IMR-90 (cell line): ENCODE results near the gene HLA-DPA1.

Experiments
- BHLHE40 ChIP-seq: fragments of 150-350 bp; IDR thresholded peaks from 2 replicates; pipeline ENCODE4 v1.6.1; 2016; ENCODE audit warnings: mild to moderate bottlenecking, low read depth, low read length
- CEBPB ChIP-seq: IDR thresholded peaks from 2 replicates; pipeline ENCODE4 v1.6.1; 2012; ENCODE audit warnings: low read depth, low read length, improper control_type of control experiment
- CTCF ChIP-seq: conservative IDR thresholded peaks from 2 replicates; pipeline ENCODE4 v1.5.1; 2012; ENCODE audit warnings: mild to moderate bottlenecking, low read depth, low read length, improper control_type of control experiment
- MAFK ChIP-seq: IDR thresholded peaks from 2 replicates; pipeline ENCODE4 v1.6.1; 2012; ENCODE audit warnings: low read depth, low read length, improper control_type of control experiment
- MAZ ChIP-seq: IDR thresholded peaks from 2 replicates; pipeline ENCODE4 v1.6.1; 2012; ENCODE audit warnings: low read depth, mild to moderate bottlenecking, low read length, improper control_type of control experiment, moderate library complexity, borderline replicate concordance
- POLR2A ChIP-seq: IDR thresholded peaks from 2 replicates; pipeline ENCODE4 v1.6.1; 2012; ENCODE audit warnings: mild to moderate bottlenecking, low read depth, low read length
- RAD21 ChIP-seq: IDR thresholded peaks from 2 replicates; pipeline ENCODE4 v1.6.1; 2012; ENCODE audit warnings: low read length, improper control_type of control experiment
- RFX5 ChIP-seq: IDR thresholded peaks from 2 replicates; pipeline ENCODE4 v1.8.0; 2012; ENCODE audit warnings: low read depth, mild to moderate bottlenecking, low read length, moderate library complexity
- TF ChIP-seq, protein P1 (sequence below): fragments of 150-350 bp; IDR thresholded peaks from 2 replicates; pipeline ENCODE4 v1.6.1; 2016; ENCODE audit warnings: low read depth, mild to moderate bottlenecking, low read length, moderate library complexity, borderline replicate concordance

DNA sequence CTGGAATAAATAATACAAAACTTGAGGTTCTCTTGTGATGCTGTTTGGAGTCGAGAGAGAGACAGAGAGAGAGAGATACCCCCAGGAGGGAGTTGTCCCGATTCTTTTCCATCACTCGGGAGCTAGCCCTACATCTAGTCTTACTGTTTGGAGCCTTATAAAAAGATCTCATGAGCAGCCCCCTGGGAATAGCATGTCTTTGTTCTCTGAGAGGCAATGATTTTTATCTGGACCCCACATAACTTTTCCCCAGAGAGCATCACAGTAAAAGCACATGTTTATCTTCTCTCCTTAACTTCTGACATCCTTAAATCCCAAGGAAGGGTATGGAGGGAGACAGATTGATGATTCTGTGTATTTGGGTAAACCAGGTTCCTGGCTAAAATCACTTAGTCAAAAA, 43.2 kb downstream of the HLA-DPA1 start:
- TF ChIP-seq CTCF (no peak), RFX5 (no peak), POLR2A (no peak), MAFK (no peak), BHLHE40 (no peak), RAD21 (no peak), MAZ (no peak), CEBPB (no peak)
- TF ChIP-seq, protein P1, sequence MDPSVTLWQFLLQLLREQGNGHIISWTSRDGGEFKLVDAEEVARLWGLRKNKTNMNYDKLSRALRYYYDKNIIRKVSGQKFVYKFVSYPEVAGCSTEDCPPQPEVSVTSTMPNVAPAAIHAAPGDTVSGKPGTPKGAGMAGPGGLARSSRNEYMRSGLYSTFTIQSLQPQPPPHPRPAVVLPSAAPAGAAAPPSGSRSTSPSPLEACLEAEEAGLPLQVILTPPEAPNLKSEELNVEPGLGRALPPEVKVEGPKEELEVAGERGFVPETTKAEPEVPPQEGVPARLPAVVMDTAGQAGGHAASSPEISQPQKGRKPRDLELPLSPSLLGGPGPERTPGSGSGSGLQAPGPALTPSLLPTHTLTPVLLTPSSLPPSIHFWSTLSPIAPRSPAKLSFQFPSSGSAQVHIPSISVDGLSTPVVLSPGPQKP = no peak
